B cell (primary cell): ENCODE results near the gene KLRF2. TPM values are rescaled to one million over a fixed set of nuclear protein-coding genes. Genes with fewer than 3 reads are reported as not detected.

ENCODE experiments used
- ATAC-seq: fragments of 200-7000 bp; cut with Tn5 transposase; one replicate; pipeline ENCODE4 v1.10.0; 2021; ENCODE audit warnings: low read depth, mild to moderate bottlenecking, moderate number of reproducible peaks, moderate library complexity
- CTCF ChIA-PET: fragments of 350-600 bp; sonication (Branson Sonifier 250); formaldehyde crosslinking; loops from one replicate; lab custom pipeline; 2021; ENCODE audit warnings: antibody characterized with exemption, inconsistent platforms; lab: Charles Lee
- POLR2A ChIA-PET: fragments of 350-600 bp; sonication (Branson Sonifier 250); formaldehyde crosslinking; loops from one replicate; lab custom pipeline; 2021; ENCODE audit warnings: antibody characterized with exemption; lab: Charles Lee
- DNase-seq: peaks from one replicate; pipeline ENCODE4 v3.0.0; 2013
- H2AFZ ChIP-seq: 2 replicates; pipeline ENCODE4 v1.6.1; 2012; ENCODE audit warnings: mild to moderate bottlenecking, low read depth, low read length; ENCODE audit not compliant: insufficient read depth, poor library complexity, severe bottlenecking
- H3K27ac ChIP-seq, 2 donors: 1 replicate in 1 of 2; 2 replicates in 1 of 2; pipeline ENCODE4 v1.5.1; 2012 to 2013; ENCODE audit warnings: low read length in 2 of 2, mild to moderate bottlenecking in 2 of 2, moderate library complexity in 1 of 2
- H3K27me3 ChIP-seq, 4 experiments: fragments of 200-600 bp in 1 of 4; sonication (generic) in 1 of 4; replicated peaks in 1 of 4; 1 replicate in 2 of 4; 2 replicates in 2 of 4; pipeline versions ENCODE4 v1.6.1 to v1.7.0; 2013 to 2016; ENCODE audit warnings: low read length in 3 of 4, mild to moderate bottlenecking in 2 of 4, mixed read lengths in 1 of 4, moderate library complexity in 1 of 4; ENCODE audit not compliant: insufficient read depth in 4 of 4, control insufficient read depth in 3 of 4; ENCODE audit errors: control extremely low read depth in 1 of 4
- H3K36me3 ChIP-seq, 2 experiments: replicated peaks in 1 of 2; 1 replicate in 1 of 2; 2 replicates in 1 of 2; pipeline versions ENCODE4 v1.6.1 to v1.7.1; 2013; ENCODE audit warnings: low read length in 1 of 2; ENCODE audit not compliant: insufficient read depth in 2 of 2, control insufficient read depth in 1 of 2; ENCODE audit errors: control extremely low read depth in 1 of 2, extremely low read depth in 1 of 2
- H3K4me1 ChIP-seq, 2 donors: fragments of 200-600 bp in 1 of 2; sonication (generic) in 1 of 2; 1 replicate in 1 of 2; 2 replicates in 1 of 2; pipeline versions ENCODE4 v1.5.1 to v1.6.1; 2013 to 2017; ENCODE audit warnings: low read length in 2 of 2; ENCODE audit not compliant: control insufficient read depth in 2 of 2, insufficient read depth in 2 of 2
- H3K4me2 ChIP-seq: replicated peaks from 2 replicates; pipeline ENCODE3; 2012; ENCODE audit warnings: mild to moderate bottlenecking, low read depth, low read length; ENCODE audit not compliant: poor library complexity, severe bottlenecking
- H3K4me3 ChIP-seq, 5 experiments: fragments of 200-600 bp in 1 of 5; sonication (generic) in 1 of 5; 1 replicate in 3 of 5; 2 replicates in 2 of 5; pipeline versions ENCODE4 v1.5.1 to v1.7.0; 2011 to 2016; ENCODE audit warnings: low read length in 4 of 5, mild to moderate bottlenecking in 4 of 5, low read depth in 2 of 5, control low read depth in 1 of 5, moderate library complexity in 1 of 5; ENCODE audit not compliant: insufficient read depth in 1 of 5; ENCODE audit errors: control extremely low read depth in 1 of 5, extremely low read depth in 1 of 5
- H3K79me2 ChIP-seq: fragments of 200-600 bp; sonication (generic); one replicate; pipeline ENCODE4 v1.6.0; 2016; ENCODE audit warnings: low read length; ENCODE audit not compliant: control insufficient read depth, insufficient read depth
- H3K9ac ChIP-seq: fragments of 200-600 bp; sonication (generic); 2 replicates; pipeline ENCODE4 v1.6.1; 2017; ENCODE audit warnings: mild to moderate bottlenecking, low read length, moderate library complexity
- H3K9me3 ChIP-seq, 3 donors: one replicate each; pipeline versions ENCODE4 v1.6.1 to v1.7.1; 2013; ENCODE audit warnings: low read length in 2 of 3; ENCODE audit not compliant: control insufficient read depth in 2 of 3, insufficient read depth in 1 of 3; ENCODE audit errors: control extremely low read depth in 1 of 3
- H4K20me1 ChIP-seq: 2 replicates; pipeline ENCODE4 v1.6.0; 2012; ENCODE audit warnings: mild to moderate bottlenecking, low read length; ENCODE audit not compliant: insufficient read depth, control insufficient read depth, poor library complexity, severe bottlenecking
- H3K27ac Mint-ChIP-seq: one replicate; pipeline ENCODE4 v1.8.0; 2021; ENCODE audit warnings: mixed read lengths
- H3K27me3 Mint-ChIP-seq: one replicate; pipeline ENCODE4 v1.8.0; 2021; ENCODE audit warnings: mixed read lengths
- H3K4me1 Mint-ChIP-seq: one replicate; pipeline ENCODE4 v1.8.0; 2021; ENCODE audit warnings: mixed read lengths
- H3K4me3 Mint-ChIP-seq: one replicate; pipeline ENCODE4 v1.8.0; 2021; ENCODE audit warnings: mixed read lengths
- H3K9me3 Mint-ChIP-seq: one replicate; pipeline ENCODE4 v1.8.0; 2022; ENCODE audit warnings: mixed read lengths; ENCODE audit not compliant: insufficient read depth
- EZH2 ChIP-seq: IDR thresholded peaks from 2 replicates; pipeline ENCODE4 v1.6.1; 2012; ENCODE audit warnings: borderline replicate concordance, low read depth, mild to moderate bottlenecking, moderate library complexity, low read length; ENCODE audit not compliant: insufficient read depth, poor library complexity, severe bottlenecking
- WGBS: methylation state at CpG from one replicate; pipeline ENCODE4 v1.1.5; 2013; ENCODE audit warnings: missing lambda C conversion rate; ENCODE audit not compliant: insufficient coverage; 5-methylcytosine and 5-hydroxymethylcytosine counted together
- intact Hi-C: fragments of 100-400 bp; cut with micrococcal nuclease; formaldehyde crosslinking; loops from one replicate; pipeline ENCODE4 v1.10.0; 2022
- polyA plus RNA-seq: library from polyadenylated mRNA; depleted of rRNA; stranded (reverse); fragments of >200 nt; gene quantifications from 2 replicates; pipeline ENCODE4 v1.2.3, GENCODE V29; 2012
- total RNA-seq, 2 donors: library from RNA; stranded (reverse); fragments of 120-200 nt in 1 of 2; gene quantifications; 1 replicate in 1 of 2; 2 replicates in 1 of 2; pipeline versions ENCODE4 v1.2.3 to v1.2.4, GENCODE V29; 2013 to 2022
- TF ChIP-seq, protein P1 (sequence below): fragments of 200-600 bp; IDR thresholded peaks from one replicate; pipeline ENCODE4 v1.8.0; 2022; ENCODE audit warnings: antibody characterized with exemption, mild to moderate bottlenecking

Gene KLRF2
- total and polyA plus RNA-seq, 2 donors (not counting 1 experiment from before 2014, with no cell fraction given): 0.36 TPM; not detected in 1

DNA sequence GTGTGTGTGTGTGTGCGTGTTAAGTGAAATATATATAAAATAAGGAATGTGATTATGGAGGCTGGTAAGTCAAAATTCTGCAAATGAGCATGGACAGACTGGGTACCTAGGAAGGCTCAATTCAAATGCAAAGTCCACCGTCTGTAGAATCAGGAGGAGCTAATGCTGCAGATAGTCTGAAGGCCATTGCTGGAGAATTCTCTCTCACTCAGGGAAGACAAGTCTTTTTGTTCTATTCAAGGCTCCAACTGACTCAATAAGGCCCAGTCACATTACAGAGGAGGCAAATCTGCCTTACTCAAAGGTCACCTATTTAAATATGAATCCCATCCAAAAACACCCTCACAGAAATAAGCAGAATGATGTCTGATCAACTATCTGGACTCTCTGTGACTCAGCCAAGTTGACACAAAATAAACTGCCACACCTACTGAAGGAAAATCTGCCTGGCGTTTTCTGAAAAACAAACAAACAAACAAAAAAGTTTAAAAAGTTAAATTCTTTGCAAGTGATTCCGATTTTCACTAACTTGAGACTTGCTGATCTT is 684 bp upstream of the KLRF2 start:
- Histone ChIP-seq H4K20me1 (no peaks in the 10 kb centered on the region), H3K79me2 (no peaks in the 10 kb centered on the region), H3K9me3 (no peaks in the 10 kb centered on the region), H3K27ac (no peak overlapping the region), H3K4me1 (peaks cover 0 to 8% of the 10 kb centered on the region in 2 donors), H3K9ac (no peak overlapping the region), H3K4me3 (no peak overlapping the region), H3K4me2 (no peak overlapping the region), H3K36me3 (no peaks in the 10 kb centered on the region), H3K27me3 (no peaks in the 10 kb centered on the region), H2AFZ (no peak overlapping the region)
- ChIA-PET POLR2A (interaction anchor here (0.7 kb wide), 1 partner anchor 16 kb away, joined by 5 read pairs; no protein-coding TSS in a partner anchor), CTCF (no interaction called here)
- peaks cover 5% of the 10 kb centered on the region for H3K27me3 Mint-ChIP-seq
- H3K4me1 Mint-ChIP-seq: peaks cover 6% of the 10 kb centered on the region
- no peak overlapping the region for H3K4me3 Mint-ChIP-seq
- H3K27ac Mint-ChIP-seq: no peak overlapping the region
- intact Hi-C loops: no loop called here
- no peaks in the 10 kb centered on the region for H3K9me3 Mint-ChIP-seq
- WGBS: 100% methylated on average over 4 of the region's 4 CpGs
- ATAC-seq (no peak), DNase-seq (no peak)
- no peak for TF ChIP-seq EZH2
- TF ChIP-seq, protein P1, sequence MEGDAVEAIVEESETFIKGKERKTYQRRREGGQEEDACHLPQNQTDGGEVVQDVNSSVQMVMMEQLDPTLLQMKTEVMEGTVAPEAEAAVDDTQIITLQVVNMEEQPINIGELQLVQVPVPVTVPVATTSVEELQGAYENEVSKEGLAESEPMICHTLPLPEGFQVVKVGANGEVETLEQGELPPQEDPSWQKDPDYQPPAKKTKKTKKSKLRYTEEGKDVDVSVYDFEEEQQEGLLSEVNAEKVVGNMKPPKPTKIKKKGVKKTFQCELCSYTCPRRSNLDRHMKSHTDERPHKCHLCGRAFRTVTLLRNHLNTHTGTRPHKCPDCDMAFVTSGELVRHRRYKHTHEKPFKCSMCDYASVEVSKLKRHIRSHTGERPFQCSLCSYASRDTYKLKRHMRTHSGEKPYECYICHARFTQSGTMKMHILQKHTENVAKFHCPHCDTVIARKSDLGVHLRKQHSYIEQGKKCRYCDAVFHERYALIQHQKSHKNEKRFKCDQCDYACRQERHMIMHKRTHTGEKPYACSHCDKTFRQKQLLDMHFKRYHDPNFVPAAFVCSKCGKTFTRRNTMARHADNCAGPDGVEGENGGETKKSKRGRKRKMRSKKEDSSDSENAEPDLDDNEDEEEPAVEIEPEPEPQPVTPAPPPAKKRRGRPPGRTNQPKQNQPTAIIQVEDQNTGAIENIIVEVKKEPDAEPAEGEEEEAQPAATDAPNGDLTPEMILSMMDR: no peak

DNA sequence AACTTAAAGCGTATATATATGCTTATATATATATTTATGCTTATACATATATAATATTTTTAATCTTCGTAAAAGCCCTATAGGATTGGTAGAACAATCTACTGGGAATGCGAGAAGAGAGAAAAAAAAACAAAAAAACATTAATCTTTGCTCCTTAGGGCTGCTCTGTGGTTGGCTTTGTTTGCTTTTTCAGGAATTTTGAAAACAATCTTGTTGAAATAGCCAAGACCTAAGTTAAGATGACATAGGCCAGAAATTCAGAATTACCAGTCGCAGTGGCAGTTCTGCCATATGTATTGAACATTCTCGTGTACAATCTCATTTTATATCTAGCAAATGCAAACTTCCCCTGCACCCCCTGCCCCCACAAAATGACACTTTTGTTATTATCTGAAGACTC is 699 bp downstream of the KLRF2 start:
- Histone ChIP-seq H3K4me1 (peaks cover 0 to 10% of the 10 kb centered on the region in 2 donors), H3K9me3 (no peaks in the 10 kb centered on the region), H3K27ac (no peak overlapping the region), H2AFZ (no peak overlapping the region), H3K4me3 (no peak overlapping the region), H4K20me1 (no peaks in the 10 kb centered on the region), H3K79me2 (no peaks in the 10 kb centered on the region), H3K27me3 (no peaks in the 10 kb centered on the region), H3K36me3 (no peaks in the 10 kb centered on the region), H3K4me2 (no peak overlapping the region), H3K9ac (no peak overlapping the region)
- intact Hi-C loops: no loop called here
- WGBS: no CpG with 5 or more reads among the region's 5 CpGs
- H3K4me3 Mint-ChIP-seq: no peak overlapping the region
- ChIA-PET CTCF (no interaction called here), POLR2A (no interaction called here)
- ATAC-seq (no peak), DNase-seq (no peak)
- H3K9me3 Mint-ChIP-seq: no peaks in the 10 kb centered on the region
- H3K27me3 Mint-ChIP-seq: peaks cover 5% of the 10 kb centered on the region
- H3K4me1 Mint-ChIP-seq: peaks cover 6% of the 10 kb centered on the region
- no peak overlapping the region for H3K27ac Mint-ChIP-seq
- no peak for TF ChIP-seq EZH2
- TF ChIP-seq, protein P1: no peak
